T-helper 2 cell (primary cell): ENCODE results near the gene RGS9.
"Not testable (repeated sequence)": the region's sequence is repeated elsewhere in the genome, so short reads cannot be mapped to it uniquely, and the experiment has no call there.

Experiments
- DNase-seq, 5 experiments: peaks; one replicate each; pipeline versions ENCODE4 v3.0.0 to v3.0.0-alpha.2; 2012 to 2022

The RGS9 gene

GRCh38 chr17:65116515-65116914 is 20.7 kb upstream of the RGS9 start:
- not testable (repeated sequence) for DNase-seq

DNA sequence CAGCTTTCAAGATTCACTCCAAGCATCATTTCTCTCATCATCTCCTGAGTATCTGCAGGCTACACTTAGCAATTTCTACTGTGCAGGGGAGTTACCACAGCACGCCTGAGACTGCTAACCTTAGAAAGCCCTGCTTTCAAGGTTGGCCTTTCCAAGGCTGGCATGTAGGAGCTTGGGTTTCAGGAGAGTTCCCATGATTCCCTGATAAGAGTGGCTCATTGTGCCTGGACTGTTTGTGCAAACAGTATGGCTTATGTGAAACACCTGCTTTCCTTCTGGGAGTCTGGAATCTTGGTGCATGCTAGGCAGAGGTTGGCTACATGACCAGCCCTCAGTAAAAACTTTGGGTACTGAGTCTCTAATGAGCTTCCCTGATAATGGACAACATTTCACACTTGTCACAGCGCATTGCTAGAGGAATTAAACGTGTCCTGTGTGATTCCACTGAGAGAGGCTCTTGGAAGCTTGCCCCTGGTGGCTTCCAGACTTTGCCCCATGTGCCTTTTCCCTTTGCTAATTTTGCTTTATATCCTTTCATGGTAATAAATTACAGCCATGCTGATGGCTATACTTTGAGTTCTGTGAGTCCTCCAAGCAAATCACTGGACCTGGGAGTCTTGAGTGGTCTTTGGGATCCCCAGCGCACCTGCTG is 19.7 kb upstream of the RGS9 start:
- no peak for DNase-seq

- peak in 1 of 5 experiments; percentile 73 for DNase-seq
These were observed 15.8 kb upstream of the RGS9 start for GRCh38 chr17:65121368-65121767.

DNA sequence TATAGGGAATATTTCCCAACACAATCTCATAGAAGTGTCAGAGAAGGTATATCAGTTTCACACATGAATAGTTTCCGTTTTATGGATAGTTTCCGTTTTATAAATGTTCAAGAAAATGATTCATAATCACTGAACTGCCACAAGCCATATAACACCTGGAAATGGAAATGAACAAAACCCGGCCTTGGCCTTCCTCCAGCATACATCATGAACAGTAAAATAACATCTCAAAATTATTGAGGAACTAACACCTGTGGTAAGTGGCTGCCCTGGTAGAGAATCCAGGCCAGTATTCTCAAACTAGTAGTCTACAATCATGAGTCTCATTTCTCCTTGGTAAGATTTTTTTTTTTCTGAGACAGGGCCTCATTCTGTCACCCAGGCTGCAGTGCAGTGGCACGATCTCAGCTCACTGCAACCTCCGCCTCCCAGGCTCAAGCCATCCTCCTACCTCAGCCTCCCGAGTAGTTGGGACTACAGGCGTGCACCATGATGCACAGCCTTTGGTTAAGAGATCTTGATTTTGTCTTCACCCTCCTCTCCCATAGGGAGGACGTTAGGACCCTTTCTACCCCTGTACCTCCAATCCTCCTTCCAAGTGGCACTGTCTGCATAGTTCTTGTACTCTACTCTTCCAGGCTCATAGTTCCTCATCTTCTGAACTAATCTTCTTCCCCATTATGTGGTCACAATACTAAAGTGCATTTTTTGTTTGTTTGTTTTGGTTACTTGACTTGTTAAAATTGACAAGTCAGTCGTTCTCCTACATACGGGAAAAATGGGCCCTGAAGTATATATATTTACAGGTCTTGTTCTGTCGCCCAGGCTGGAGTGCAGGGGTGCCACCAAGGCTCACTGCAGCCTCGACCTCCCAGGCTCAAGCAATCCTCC is 15.0 kb upstream of the RGS9 start:
- peak in 1 of 5 experiments; percentile 66 for DNase-seq

GRCh38 chr17:65122836-65123756 is 14.1 kb upstream of the RGS9 start:
- DNase-seq, result peak; percentile 41 to 94 (median 70)

DNA sequence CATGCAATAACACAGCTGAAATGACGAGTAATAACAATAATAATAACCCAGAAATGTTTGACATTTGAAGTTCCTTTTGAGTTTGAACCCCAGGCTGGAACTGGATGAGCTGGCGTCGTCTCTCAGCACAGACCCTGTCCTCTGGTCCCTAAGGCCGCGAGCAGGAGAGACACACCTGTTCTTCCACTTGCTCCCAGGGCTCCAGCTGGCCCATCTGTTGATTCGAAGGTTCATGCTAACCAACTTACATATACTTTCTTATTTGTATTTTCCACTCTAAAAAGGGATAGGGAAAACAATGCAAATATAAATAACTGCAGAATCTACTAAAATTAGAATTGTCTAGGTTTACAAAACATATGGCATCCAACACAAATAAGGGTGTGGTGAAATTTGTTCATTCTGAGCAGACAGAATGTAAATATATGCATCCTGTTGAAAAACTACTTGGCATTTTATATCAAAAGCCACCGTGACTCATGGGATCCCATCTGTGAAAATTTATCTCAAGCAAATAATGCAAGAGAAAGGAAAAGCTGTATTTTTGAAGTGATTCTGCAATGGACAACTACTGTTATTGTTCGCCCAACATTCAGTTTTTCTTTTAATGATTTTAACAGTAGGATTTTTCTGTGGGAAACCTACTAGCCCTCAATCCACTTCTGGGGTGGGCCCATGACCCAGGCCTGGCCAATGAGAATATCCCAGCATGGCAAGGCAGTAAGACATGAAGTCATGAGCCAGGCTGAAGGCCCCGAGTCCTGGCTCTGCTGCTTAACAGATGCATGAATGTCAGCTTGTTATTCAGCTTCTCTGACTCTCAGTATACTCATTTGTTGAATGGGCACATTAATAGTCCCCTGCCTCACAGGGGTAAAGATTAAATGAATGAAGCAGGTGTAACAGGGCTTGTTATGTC is 13.2 kb upstream of the RGS9 start:
- no peak for DNase-seq

GRCh38 chr17:65130832-65131231 is 6.3 kb upstream of the RGS9 start:
- no peak for DNase-seq

DNA sequence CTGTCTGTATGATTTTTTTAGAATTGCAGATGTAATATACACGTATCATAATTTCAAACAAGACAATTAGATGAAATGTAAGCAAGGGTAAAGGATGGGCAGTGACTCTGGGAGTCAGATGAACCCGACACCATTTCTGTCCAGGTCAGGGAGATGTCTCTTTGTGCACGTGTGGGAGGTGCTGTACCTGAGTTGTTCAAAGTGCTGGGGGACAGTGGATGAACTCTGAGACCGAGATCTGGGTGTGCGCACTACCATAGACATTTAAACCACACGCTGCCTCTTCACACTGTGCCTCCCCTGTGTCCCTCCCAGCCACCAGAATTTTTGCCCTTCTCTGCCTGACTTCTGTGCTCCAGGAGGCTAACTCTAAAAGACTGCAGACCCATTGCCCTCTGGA is 5.9 kb upstream of the RGS9 start:
- no peak for DNase-seq

- no peak for DNase-seq
These were observed 5.2 kb upstream of the RGS9 start for GRCh38 chr17:65131946-65132345.

GRCh38 chr17:65134035-65134434 is 3.1 kb upstream of the RGS9 start:
- DNase-seq, result no peak

DNA sequence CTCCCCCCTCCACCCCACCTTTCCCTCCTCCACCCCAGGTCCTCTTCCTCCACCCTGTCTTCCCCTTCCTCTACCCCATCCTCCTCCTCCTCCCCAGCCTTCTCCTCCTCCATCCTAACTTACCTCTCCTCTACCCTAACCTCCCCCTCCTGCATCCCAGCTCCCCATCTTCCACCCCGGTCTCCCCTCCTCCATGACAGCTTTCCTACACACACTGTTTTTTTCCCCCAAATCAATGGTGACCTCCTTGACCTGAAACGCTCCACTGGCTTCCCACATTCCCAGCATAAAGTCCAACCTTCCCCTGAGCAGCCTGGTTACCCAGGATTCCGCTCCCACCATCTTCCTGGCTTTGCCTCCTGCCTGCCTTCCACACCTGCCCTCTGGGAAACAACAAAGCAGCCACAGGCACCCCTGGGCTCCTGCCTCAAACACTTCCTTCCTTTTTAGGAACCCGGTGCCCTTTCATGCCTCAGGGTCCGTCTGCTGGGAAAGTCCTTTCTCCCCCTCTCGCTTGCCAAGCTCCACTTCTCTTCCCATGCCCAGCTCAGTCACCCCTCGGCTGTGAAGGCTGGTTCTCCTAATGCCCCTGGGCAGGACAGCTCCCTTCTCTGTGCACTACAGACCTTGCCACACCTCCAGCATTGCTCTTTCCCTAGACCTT is 2.1 kb downstream of the RGS9 start:
- DNase-seq, result no peak

- DNase-seq, result peak in 1 of 5 experiments; percentile 61
These were observed 5.1 kb downstream of the RGS9 start for GRCh38 chr17:65142247-65142646.

- no peak for DNase-seq
These were observed 6.9 kb downstream of the RGS9 start for GRCh38 chr17:65143889-65144604.

DNA sequence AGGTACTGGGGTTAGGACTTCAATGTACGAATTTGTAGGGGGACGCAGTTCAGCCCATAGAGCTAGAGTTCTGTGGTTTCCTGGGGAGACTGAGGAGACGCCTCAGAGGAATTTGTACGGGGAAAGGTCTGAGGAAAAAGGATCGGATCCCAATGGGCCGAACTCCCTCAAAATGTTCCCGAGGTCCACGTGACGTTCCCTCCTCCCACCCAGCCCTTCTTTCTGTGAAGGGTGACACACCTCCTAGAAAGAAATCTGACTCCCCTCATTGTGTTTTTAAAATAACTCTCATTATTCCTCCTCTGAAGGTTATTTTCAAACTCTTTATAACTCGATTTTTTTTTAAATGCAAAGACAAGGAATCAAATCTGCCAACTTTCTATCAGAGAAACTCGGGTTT is 8.6 kb downstream of the RGS9 start:
- DNase-seq, result no peak

GRCh38 chr17:65147955-65148354 is 10.8 kb downstream of the RGS9 start:
- DNase-seq, result no peak

- peak in 1 of 5 experiments; percentile 32 for DNase-seq
These were observed 17.8 kb downstream of the RGS9 start for GRCh38 chr17:65154770-65155589.

GRCh38 chr17:65155622-65156021 is 18.5 kb downstream of the RGS9 start:
- DNase-seq, result peak in 1 of 5 experiments; percentile 33

DNA sequence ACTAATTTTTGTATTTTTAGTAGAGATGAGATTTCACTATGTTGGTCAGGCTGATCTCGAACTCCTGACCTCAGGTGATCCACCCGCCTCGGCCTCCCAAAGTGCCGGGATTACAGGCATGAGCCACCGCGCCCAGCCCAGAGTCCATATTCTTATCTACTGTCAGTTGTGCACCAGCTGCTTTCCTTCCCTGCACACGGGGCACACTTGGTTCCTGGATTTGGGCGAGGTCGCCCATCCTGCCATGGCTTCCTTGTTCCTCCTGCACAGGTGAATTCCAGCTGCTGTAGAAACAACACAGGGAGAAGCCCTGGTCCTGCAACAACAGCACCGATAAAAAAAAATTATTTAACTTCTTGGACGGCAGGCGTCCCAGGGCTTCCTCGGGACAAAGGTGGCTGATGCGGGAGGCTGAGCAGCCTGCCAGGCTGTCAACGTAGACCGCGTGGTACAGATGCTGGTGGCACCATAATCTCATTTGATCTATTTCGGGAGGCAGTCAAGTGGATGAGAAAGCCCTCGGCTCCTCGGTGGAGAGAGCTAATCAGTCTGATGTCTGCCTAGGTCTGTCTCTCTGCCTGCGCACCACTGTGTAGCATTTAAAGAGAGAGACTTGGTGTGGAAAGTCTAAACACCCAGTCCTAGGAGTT is 19.1 kb downstream of the RGS9 start:
- DNase-seq, result no peak
